ENCODE measurements around the gene CRY2. TPM values are rescaled to one million over a fixed set of nuclear protein-coding genes. Genes with fewer than 3 reads are reported as not detected.

Gene CRY2
- total RNA-seq, 1 experiment from 2014 or later: 28.6 TPM

GRCh38 chr11:45847911-45848316 lies 639 bp downstream of the CRY2 start:
- DNase-seq (ENCODE audit: low spot score): peak; percentile 69

- DNase-seq (ENCODE audit: low spot score): peak; percentile 62
These were observed 1.4 kb downstream of the CRY2 start for GRCh38 chr11:45848654-45849081.

DNA sequence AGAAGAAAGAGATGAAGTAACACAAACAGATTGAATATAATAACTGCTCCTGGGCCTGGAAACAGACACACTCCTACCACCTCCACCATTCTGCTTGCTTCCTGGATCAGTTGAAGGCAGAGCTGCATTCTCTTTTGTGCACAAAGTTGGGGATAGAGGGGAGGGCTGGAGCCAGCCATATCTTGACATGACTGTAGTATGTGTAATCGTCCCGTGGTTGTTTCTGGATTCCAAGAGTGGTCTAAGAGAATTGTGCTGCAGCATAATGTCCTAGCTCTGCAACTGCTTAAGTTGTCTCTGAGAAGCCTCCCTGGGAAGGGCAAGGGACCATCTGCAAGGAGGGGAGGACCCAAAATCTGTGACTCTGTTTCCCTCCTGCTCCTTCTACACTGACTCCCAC lies 3.2 kb downstream of the CRY2 start:
- no peak for DNase-seq (ENCODE audit: low spot score)

GRCh38 chr11:45851228-45851627 lies 4.0 kb downstream of the CRY2 start:
- DNase-seq (ENCODE audit: low spot score): no peak

DNA sequence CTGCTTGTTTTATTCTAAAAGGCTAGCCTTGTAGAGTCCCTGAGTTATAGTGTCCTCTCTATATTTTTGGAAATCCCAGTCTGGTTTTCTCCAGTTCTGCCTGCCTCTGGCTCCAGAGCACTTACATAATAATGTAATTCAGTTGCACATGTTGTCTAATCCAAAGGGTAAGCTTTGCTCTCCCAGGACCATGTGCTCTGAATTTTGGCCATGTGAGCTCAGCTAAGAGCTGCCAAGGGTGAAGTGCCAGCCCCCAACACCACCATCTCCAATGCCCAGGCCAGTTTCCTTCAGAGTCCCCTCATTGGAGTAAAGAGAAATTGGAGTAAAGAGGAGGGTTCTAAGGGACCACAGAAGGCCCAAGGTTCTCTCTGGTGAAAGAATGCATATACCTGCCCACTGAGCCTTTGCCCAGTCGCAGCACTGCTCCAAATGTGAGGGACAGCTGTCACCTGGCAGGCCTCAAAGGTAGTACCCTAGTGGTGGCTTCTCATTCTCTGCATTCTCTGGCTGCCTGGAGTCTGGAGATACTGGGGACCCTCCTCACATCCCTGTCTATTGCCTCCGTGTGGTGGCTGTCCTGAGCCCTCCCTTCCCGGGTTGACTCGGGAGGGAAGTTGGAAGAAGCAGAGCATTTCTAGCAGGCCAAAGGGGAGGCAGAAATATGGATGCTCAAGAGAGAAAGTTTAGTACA lies 4.9 kb downstream of the CRY2 start:
- no peak for DNase-seq (ENCODE audit: low spot score)

DNA sequence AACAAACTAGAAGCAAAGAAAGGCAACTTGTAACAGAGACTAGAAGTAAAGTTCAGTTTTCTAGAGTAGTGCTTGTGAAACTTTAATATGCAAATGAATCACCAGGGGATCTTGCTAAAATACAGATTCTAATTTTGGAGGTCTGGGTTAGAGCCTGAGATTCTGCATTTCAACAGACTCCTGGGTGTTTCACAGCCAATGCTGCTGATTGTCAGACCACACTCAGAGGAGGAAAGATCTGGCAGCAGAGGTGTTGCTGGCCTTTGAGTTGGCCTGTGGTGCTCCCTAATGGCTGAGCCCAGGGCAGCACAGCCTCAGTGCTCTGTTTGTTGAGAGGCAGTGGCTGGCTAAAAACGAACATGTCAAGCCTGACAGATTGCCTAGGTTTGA lies 5.4 kb downstream of the CRY2 start:
- DNase-seq (ENCODE audit: low spot score): no peak

GRCh38 chr11:45853332-45854219 lies 6.3 kb downstream of the CRY2 start:
- no peak for DNase-seq (ENCODE audit: low spot score)

DNA sequence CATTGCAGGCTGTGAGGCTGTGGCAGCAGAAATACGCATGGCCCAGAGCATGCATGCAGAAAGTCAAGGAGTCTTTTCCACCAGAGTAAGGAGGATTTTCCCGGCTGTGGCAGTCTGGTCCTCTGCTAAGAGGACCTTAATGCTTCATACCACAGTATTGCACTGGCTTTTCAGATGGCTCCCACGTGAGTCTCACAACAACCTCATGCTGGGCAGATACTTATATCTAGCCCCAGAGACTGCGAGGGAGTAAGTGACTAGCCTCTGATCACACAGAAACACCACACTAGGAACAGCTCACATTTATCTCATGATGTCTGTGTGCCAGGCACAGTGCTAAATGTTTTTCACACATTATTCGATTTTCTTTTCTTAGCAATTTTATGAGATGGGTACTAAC lies 8.0 kb downstream of the CRY2 start:
- no peak for DNase-seq (ENCODE audit: low spot score)

- no peak for DNase-seq (ENCODE audit: low spot score)
These were observed 8.8 kb downstream of the CRY2 start for GRCh38 chr11:45856044-45856468.

DNA sequence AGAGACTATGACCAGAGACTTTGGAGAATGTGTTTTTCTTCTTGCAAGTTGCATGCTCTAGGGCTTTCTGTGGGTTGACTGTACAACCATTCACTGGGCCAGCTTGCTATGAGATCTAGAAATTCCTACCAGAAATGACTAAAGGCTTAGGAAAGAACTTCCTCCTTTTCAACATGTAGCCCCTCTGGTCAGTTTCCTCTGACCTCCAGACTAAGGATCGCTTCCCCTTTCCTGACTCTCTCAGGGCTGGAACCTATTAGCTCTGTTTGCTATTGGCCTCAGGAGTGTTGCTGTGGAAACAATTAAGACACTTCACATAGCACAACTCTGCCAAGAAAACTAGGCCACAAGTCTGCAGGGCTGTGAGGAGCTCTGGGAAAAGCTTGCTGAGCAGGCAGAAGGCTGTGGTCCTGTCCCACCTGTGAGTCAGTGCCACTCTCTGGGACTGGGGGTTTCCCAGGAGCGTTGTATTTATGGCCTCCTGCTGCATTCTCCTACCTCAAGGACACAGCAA lies 10.7 kb downstream of the CRY2 start:
- DNase-seq (ENCODE audit: low spot score): no peak

- DNase-seq (ENCODE audit: low spot score): no peak
These were observed 11.6 kb downstream of the CRY2 start for GRCh38 chr11:45858751-45859398.

GRCh38 chr11:45859661-45860140 lies 12.4 kb downstream of the CRY2 start:
- no peak for DNase-seq (ENCODE audit: low spot score)

GRCh38 chr11:45860348-45860747 lies 13.1 kb downstream of the CRY2 start:
- DNase-seq (ENCODE audit: low spot score): no peak

DNA sequence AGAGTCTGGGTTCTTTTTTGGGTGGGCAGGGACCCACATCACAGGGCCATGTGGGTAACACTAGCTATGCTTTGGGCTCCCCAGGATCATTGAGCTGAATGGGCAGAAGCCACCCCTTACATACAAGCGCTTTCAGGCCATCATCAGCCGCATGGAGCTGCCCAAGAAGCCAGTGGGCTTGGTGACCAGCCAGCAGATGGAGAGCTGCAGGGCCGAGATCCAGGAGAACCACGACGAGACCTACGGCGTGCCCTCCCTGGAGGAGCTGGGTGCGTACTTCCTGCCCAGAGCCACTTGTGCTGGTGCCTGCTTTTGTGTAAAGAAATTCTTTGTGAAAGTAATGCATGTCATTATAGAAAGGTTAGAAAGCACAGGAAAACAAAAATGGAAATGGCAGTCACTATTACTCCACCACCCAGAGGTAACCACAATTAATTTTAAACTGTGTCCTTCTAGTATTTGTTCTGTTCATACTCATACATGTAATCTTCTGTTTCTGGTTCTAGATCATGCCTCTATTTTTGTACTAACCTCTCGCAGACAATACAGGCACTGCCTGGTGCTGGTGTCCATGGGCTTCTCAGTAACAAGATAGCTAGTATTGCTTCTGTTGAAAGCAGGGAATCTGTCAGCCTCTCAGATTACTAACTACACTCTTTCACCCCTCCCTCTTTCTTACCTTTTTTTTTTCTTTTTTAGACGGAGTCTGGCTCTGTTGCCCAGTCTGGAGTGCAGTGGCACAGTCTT lies 13.7 kb downstream of the CRY2 start:
- DNase-seq (ENCODE audit: low spot score): no peak

GRCh38 chr11:45864041-45864440 lies 16.8 kb downstream of the CRY2 start:
- DNase-seq (ENCODE audit: low spot score): no peak

DNA sequence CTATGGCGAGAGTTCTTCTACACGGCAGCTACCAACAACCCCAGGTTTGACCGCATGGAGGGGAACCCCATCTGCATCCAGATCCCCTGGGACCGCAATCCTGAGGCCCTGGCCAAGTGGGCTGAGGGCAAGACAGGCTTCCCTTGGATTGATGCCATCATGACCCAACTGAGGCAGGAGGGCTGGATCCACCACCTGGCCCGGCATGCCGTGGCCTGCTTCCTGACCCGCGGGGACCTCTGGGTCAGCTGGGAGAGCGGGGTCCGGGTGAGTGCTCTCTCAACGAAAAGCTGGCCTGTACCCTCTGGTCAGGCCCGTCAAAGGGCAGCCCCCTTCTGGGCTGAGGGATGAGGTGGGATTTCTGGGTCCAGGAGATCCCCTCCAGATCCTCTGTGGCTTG lies 22.3 kb downstream of the CRY2 start:
- DNase-seq (ENCODE audit: low spot score): no peak

GRCh38 chr11:45870706-45871105 lies 23.4 kb downstream of the CRY2 start:
- DNase-seq (ENCODE audit: low spot score): no peak

DNA sequence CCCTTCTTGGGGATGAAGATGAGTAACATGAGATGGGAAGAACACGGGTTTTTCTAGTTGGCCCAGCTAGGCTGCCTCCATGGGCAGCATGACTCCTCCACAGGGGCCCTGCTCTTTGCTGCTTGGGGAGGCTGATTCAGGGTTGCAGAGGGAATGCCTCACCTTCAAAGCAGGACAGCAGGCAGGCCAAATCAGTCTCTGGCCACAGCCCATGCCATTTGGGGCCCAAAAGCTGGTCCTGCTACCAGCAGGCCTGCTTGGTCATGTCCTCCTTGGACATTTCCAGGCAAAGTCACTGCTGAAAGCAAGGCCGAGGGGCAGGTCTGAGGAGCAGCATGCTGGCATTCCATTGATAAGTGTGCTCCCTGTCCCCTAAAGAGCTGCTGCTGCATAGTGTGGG lies 24.4 kb downstream of the CRY2 start:
- DNase-seq (ENCODE audit: low spot score): no peak

DNA sequence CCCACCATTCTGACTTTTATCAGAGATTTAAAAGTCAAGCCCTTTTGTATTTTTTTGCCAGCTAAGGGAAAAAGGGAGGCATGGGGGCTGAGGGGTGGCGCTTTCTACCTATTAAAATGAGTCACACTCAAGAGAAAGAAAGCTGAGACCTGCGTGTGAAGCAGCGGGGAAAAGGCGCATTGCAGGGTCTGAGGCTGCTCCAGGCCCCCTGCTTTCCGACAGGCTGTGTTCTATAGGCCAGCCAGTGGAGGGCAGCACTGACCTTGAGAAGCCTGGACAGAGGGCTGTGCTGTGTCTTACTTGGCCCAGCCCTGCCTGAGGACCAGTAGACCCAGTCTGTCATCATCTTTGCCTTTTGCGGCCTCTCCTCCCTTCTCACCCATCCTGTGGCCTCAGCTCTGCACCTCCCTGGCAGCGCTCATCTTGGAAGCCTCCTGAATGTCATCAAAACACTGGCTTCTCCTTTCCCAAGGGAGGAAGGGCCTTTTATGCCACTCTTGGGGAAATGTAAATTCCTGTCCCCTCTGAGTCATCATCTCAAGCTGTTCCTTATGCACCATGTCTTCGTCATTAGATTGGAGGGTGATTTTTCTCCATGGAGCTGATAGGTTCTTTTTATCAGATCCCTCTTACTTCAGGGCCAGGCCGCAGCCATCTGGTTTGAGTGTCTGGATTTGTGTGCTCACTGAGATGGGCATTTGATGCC lies 25.5 kb downstream of the CRY2 start:
- peak; percentile 73 for DNase-seq (ENCODE audit: low spot score)

- DNase-seq (ENCODE audit: low spot score): no peak
These were observed 29.1 kb downstream of the CRY2 start for GRCh38 chr11:45876401-45876800.

DNA sequence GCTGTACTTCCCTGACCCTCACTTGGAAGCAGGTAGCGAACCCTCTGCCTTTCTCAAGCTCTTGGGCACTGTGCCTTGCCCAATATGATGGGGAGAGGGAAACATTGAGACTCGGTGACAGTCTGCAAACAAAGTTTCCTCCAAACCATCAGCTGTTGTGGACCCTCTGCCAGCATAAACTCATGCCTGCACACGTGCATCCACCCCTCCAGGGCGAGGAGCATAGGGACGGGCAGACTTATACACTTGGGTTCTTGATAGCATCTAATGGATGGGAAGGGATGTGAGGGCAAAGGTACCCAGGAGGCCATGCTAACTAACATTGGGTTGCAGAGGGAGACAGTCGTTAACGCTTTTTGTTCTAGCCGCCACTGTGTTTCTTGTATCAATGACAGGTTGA lies 29.9 kb downstream of the CRY2 start:
- DNase-seq (ENCODE audit: low spot score): no peak

Data from HT-29 (cell line).